B cell (primary cell): ENCODE results near the gene COX6B1. TPM values are rescaled to one million over a fixed set of nuclear protein-coding genes. Genes with fewer than 3 reads are reported as not detected.

Experiments used
- ATAC-seq: fragments of 200-7000 bp; cut with Tn5 transposase; one replicate; pipeline ENCODE4 v1.10.0; 2021; ENCODE audit warnings: low read depth, mild to moderate bottlenecking, moderate number of reproducible peaks, moderate library complexity
- CTCF ChIA-PET: fragments of 350-600 bp; sonication (Branson Sonifier 250); formaldehyde crosslinking; loops from one replicate; lab custom pipeline; 2021; ENCODE audit warnings: antibody characterized with exemption, inconsistent platforms; lab: Charles Lee
- POLR2A ChIA-PET: fragments of 350-600 bp; sonication (Branson Sonifier 250); formaldehyde crosslinking; loops from one replicate; lab custom pipeline; 2021; ENCODE audit warnings: antibody characterized with exemption; lab: Charles Lee
- DNase-seq: peaks from one replicate; pipeline ENCODE4 v3.0.0; 2013
- H2AFZ ChIP-seq: 2 replicates; pipeline ENCODE4 v1.6.1; 2012; ENCODE audit warnings: mild to moderate bottlenecking, low read depth, low read length; ENCODE audit not compliant: insufficient read depth, poor library complexity, severe bottlenecking
- H3K27ac ChIP-seq, 2 donors: 1 replicate in 1 of 2; 2 replicates in 1 of 2; pipeline ENCODE4 v1.5.1; 2012 to 2013; ENCODE audit warnings: low read length in 2 of 2, mild to moderate bottlenecking in 2 of 2, moderate library complexity in 1 of 2
- H3K27me3 ChIP-seq, 4 experiments: fragments of 200-600 bp in 1 of 4; sonication (generic) in 1 of 4; replicated peaks in 1 of 4; 1 replicate in 2 of 4; 2 replicates in 2 of 4; pipeline versions ENCODE4 v1.6.1 to v1.7.0; 2013 to 2016; ENCODE audit warnings: low read length in 3 of 4, mild to moderate bottlenecking in 2 of 4, mixed read lengths in 1 of 4, moderate library complexity in 1 of 4; ENCODE audit not compliant: insufficient read depth in 4 of 4, control insufficient read depth in 3 of 4; ENCODE audit errors: control extremely low read depth in 1 of 4
- H3K36me3 ChIP-seq, 2 experiments: replicated peaks in 1 of 2; 1 replicate in 1 of 2; 2 replicates in 1 of 2; pipeline versions ENCODE4 v1.6.1 to v1.7.1; 2013; ENCODE audit warnings: low read length in 1 of 2; ENCODE audit not compliant: insufficient read depth in 2 of 2, control insufficient read depth in 1 of 2; ENCODE audit errors: control extremely low read depth in 1 of 2, extremely low read depth in 1 of 2
- H3K4me1 ChIP-seq, 2 donors: fragments of 200-600 bp in 1 of 2; sonication (generic) in 1 of 2; 1 replicate in 1 of 2; 2 replicates in 1 of 2; pipeline versions ENCODE4 v1.5.1 to v1.6.1; 2013 to 2017; ENCODE audit warnings: low read length in 2 of 2; ENCODE audit not compliant: control insufficient read depth in 2 of 2, insufficient read depth in 2 of 2
- H3K4me2 ChIP-seq: replicated peaks from 2 replicates; pipeline ENCODE3; 2012; ENCODE audit warnings: mild to moderate bottlenecking, low read depth, low read length; ENCODE audit not compliant: poor library complexity, severe bottlenecking
- H3K4me3 ChIP-seq, 5 experiments: fragments of 200-600 bp in 1 of 5; sonication (generic) in 1 of 5; 1 replicate in 3 of 5; 2 replicates in 2 of 5; pipeline versions ENCODE4 v1.5.1 to v1.7.0; 2011 to 2016; ENCODE audit warnings: low read length in 4 of 5, mild to moderate bottlenecking in 4 of 5, low read depth in 2 of 5, control low read depth in 1 of 5, moderate library complexity in 1 of 5; ENCODE audit not compliant: insufficient read depth in 1 of 5; ENCODE audit errors: control extremely low read depth in 1 of 5, extremely low read depth in 1 of 5
- H3K79me2 ChIP-seq: fragments of 200-600 bp; sonication (generic); one replicate; pipeline ENCODE4 v1.6.0; 2016; ENCODE audit warnings: low read length; ENCODE audit not compliant: control insufficient read depth, insufficient read depth
- H3K9ac ChIP-seq: fragments of 200-600 bp; sonication (generic); 2 replicates; pipeline ENCODE4 v1.6.1; 2017; ENCODE audit warnings: mild to moderate bottlenecking, low read length, moderate library complexity
- H3K9me3 ChIP-seq, 3 donors: one replicate each; pipeline versions ENCODE4 v1.6.1 to v1.7.1; 2013; ENCODE audit warnings: low read length in 2 of 3; ENCODE audit not compliant: control insufficient read depth in 2 of 3, insufficient read depth in 1 of 3; ENCODE audit errors: control extremely low read depth in 1 of 3
- H4K20me1 ChIP-seq: 2 replicates; pipeline ENCODE4 v1.6.0; 2012; ENCODE audit warnings: mild to moderate bottlenecking, low read length; ENCODE audit not compliant: insufficient read depth, control insufficient read depth, poor library complexity, severe bottlenecking
- H3K27ac Mint-ChIP-seq: one replicate; pipeline ENCODE4 v1.8.0; 2021; ENCODE audit warnings: mixed read lengths
- H3K27me3 Mint-ChIP-seq: one replicate; pipeline ENCODE4 v1.8.0; 2021; ENCODE audit warnings: mixed read lengths
- H3K4me1 Mint-ChIP-seq: one replicate; pipeline ENCODE4 v1.8.0; 2021; ENCODE audit warnings: mixed read lengths
- H3K4me3 Mint-ChIP-seq: one replicate; pipeline ENCODE4 v1.8.0; 2021; ENCODE audit warnings: mixed read lengths
- H3K9me3 Mint-ChIP-seq: one replicate; pipeline ENCODE4 v1.8.0; 2022; ENCODE audit warnings: mixed read lengths; ENCODE audit not compliant: insufficient read depth
- CTCF ChIP-seq: fragments of 200-600 bp; IDR thresholded peaks from one replicate; pipeline ENCODE4 v1.8.0; 2022; ENCODE audit warnings: antibody characterized with exemption, mild to moderate bottlenecking
- EZH2 ChIP-seq: IDR thresholded peaks from 2 replicates; pipeline ENCODE4 v1.6.1; 2012; ENCODE audit warnings: borderline replicate concordance, low read depth, mild to moderate bottlenecking, moderate library complexity, low read length; ENCODE audit not compliant: insufficient read depth, poor library complexity, severe bottlenecking
- WGBS: methylation state at CpG from one replicate; pipeline ENCODE4 v1.1.5; 2013; ENCODE audit warnings: missing lambda C conversion rate; ENCODE audit not compliant: insufficient coverage; 5-methylcytosine and 5-hydroxymethylcytosine counted together
- intact Hi-C: fragments of 100-400 bp; cut with micrococcal nuclease; formaldehyde crosslinking; loops from one replicate; pipeline ENCODE4 v1.10.0; 2022
- polyA plus RNA-seq: library from polyadenylated mRNA; depleted of rRNA; stranded (reverse); fragments of >200 nt; gene quantifications from 2 replicates; pipeline ENCODE4 v1.2.3, GENCODE V29; 2012
- total RNA-seq, 2 donors: library from RNA; stranded (reverse); fragments of 120-200 nt in 1 of 2; gene quantifications; 1 replicate in 1 of 2; 2 replicates in 1 of 2; pipeline versions ENCODE4 v1.2.3 to v1.2.4, GENCODE V29; 2013 to 2022

Gene COX6B1
- total and polyA plus RNA-seq, 2 donors (not counting 1 experiment from before 2014, with no cell fraction given) = 215 to 387 TPM

- Mint-ChIP-seq H3K4me1 (peaks cover under 1% of the 10 kb centered on the region), H3K27ac (no peak overlapping the region), H3K9me3 (no peaks in the 10 kb centered on the region), H3K4me3 (no peak overlapping the region), H3K27me3 (no peaks in the 10 kb centered on the region)
- Histone ChIP-seq H2AFZ (no peak overlapping the region), H3K27ac (no peak overlapping the region), H3K9me3 (no peaks in the 10 kb centered on the region), H3K9ac (no peak overlapping the region), H3K4me2 (no peak overlapping the region), H3K79me2 (no peaks in the 10 kb centered on the region), H3K27me3 (no peaks in the 10 kb centered on the region), H3K4me3 (no peak overlapping the region), H4K20me1 (no peaks in the 10 kb centered on the region), H3K4me1 (no peaks in the 10 kb centered on the region), H3K36me3 (peaks cover 0 to 27% of the 10 kb centered on the region in 2 experiments)
- intact Hi-C loops = no loop called here
- TF ChIP-seq EZH2 (no peak), CTCF (no peak)
- CTCF ChIA-PET = no interaction called here
- 96% methylated on average over 7 of the region's 7 CpGs for WGBS
- ATAC-seq (no peak), DNase-seq (no peak)
- POLR2A ChIA-PET = no interaction called here
Measured at GRCh38 chr19:35618857-35619256, 29.3 kb upstream of the COX6B1 start.

GRCh38 chr19:35619290-35619923 is 28.7 kb upstream of the COX6B1 start:
- H3K9me3 ChIP-seq = no peaks in the 10 kb centered on the region
- no peaks in the 10 kb centered on the region for H3K4me1 ChIP-seq
- DNase-seq (no peak), ATAC-seq (no peak)
- Mint-ChIP-seq H3K9me3 (no peaks in the 10 kb centered on the region), H3K4me3 (no peak overlapping the region), H3K4me1 (no peaks in the 10 kb centered on the region), H3K27me3 (no peaks in the 10 kb centered on the region), H3K27ac (no peak overlapping the region)
- no peaks in the 10 kb centered on the region for H3K79me2 ChIP-seq
- H3K9ac ChIP-seq = no peak overlapping the region
- CTCF ChIA-PET = no interaction called here
- H3K27ac ChIP-seq = no peak overlapping the region
- POLR2A ChIA-PET = no interaction called here
- H3K27me3 ChIP-seq = no peaks in the 10 kb centered on the region
- H2AFZ ChIP-seq = no peak overlapping the region
- no peak overlapping the region for H3K4me2 ChIP-seq
- H3K36me3 ChIP-seq = peaks cover 0 to 27% of the 10 kb centered on the region in 2 experiments
- no peaks in the 10 kb centered on the region for H4K20me1 ChIP-seq
- no peak overlapping the region for H3K4me3 ChIP-seq
- TF ChIP-seq CTCF = no peak
- TF ChIP-seq EZH2 = no peak
- WGBS = 100% methylated on average over 7 of the region's 12 CpGs
- intact Hi-C loops = no loop called here
